Measurements from ENCODE around the gene PMS1. TPM values are rescaled to one million over a fixed set of nuclear protein-coding genes. Genes with fewer than 3 reads are reported as not detected.

PMS1 gene
- polyA plus RNA-seq, 1 donor (not counting 4 experiments of a cell fraction or from before 2014, with no cell fraction given) = 14.8 TPM

DNA sequence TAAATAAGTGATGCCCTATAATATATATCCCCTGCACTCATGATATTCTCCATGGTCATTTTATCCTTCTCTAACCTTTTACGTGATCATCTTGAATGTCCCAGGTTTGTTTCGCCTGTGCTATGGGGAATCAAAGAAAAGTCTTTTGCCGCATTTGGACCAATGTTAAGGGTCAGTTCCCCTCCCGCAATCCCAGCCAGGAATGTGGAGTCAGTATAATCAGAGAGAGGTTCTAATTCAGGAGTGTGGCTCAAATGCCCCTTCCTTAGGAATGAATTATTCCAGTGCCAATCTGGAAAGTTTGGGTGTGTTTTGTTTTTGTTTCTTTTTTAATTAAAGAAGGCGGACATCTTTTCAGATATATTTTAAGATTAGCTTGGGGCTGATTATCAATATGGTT is 41.8 kb downstream of the PMS1 start:
- Histone ChIP-seq H3K9ac (ENCODE audit: control insufficient read depth, extremely low read depth, insufficient read depth, low read length) (no peak overlapping the region), H3K4me1 (ENCODE audit: control insufficient read depth, extremely low read depth, insufficient read depth, low read length) (no peaks in the 10 kb centered on the region), H4K20me1 (ENCODE audit: control insufficient read depth, extremely low read depth, insufficient read depth, low read length) (no peaks in the 10 kb centered on the region), H3K9me1 (ENCODE audit: control insufficient read depth, extremely low read depth, insufficient read depth, low read length) (no peaks in the 10 kb centered on the region), H3K4me2 (ENCODE audit: control insufficient read depth, extremely low read depth, insufficient read depth, low read depth, low read length) (no peak overlapping the region), H3K4me3 (ENCODE audit: control insufficient read depth in 2 of 3, extremely low read depth in 1 of 3, insufficient read depth in 2 of 3, low read depth in 1 of 3, low read length in 3 of 3) (no peak overlapping the region), H2AFZ (ENCODE audit: control insufficient read depth, low read length) (no peak overlapping the region), H3K27ac (ENCODE audit: control insufficient read depth, insufficient read depth, low read length) (no peak overlapping the region), H3K79me2 (ENCODE audit: control insufficient read depth, insufficient read depth, low read length) (no peaks in the 10 kb centered on the region), H3K36me3 (ENCODE audit: control insufficient read depth in 2 of 2, extremely low read depth in 1 of 2, insufficient read depth in 2 of 2, low read length in 2 of 2) (peaks cover 0 to 6% of the 10 kb centered on the region in 2 experiments), H3K9me3 (ENCODE audit: control insufficient read depth, low read depth, low read length) (no peaks in the 10 kb centered on the region), H3K27me3 (ENCODE audit: control insufficient read depth, extremely low read depth, insufficient read depth, low read length) (no peaks in the 10 kb centered on the region)
- no peak for DNase-seq (ENCODE audit: low read depth, low spot score)
- FAIRE-seq = no peak
- TF ChIP-seq EZH2 (IDR thresholded peaks at IDR 0.05; ENCODE audit: low read length) = no peak
- TF ChIP-seq, protein P1, sequence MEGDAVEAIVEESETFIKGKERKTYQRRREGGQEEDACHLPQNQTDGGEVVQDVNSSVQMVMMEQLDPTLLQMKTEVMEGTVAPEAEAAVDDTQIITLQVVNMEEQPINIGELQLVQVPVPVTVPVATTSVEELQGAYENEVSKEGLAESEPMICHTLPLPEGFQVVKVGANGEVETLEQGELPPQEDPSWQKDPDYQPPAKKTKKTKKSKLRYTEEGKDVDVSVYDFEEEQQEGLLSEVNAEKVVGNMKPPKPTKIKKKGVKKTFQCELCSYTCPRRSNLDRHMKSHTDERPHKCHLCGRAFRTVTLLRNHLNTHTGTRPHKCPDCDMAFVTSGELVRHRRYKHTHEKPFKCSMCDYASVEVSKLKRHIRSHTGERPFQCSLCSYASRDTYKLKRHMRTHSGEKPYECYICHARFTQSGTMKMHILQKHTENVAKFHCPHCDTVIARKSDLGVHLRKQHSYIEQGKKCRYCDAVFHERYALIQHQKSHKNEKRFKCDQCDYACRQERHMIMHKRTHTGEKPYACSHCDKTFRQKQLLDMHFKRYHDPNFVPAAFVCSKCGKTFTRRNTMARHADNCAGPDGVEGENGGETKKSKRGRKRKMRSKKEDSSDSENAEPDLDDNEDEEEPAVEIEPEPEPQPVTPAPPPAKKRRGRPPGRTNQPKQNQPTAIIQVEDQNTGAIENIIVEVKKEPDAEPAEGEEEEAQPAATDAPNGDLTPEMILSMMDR (optimal IDR thresholded peaks at IDR 0.05 in 1 of 3, IDR thresholded peaks at IDR 0.05 in 1 of 3, conservative IDR thresholded peaks at IDR 0.05 in 1 of 3; ENCODE audit: extremely low read depth in 1 of 3, insufficient read depth in 2 of 3, low read length in 3 of 3) = no peak
- dilution Hi-C loops (cut with MboI; ENCODE audit: extremely low pct_ligation_motif_present, low sequenced_read_pairs) = no loop called here

DNA sequence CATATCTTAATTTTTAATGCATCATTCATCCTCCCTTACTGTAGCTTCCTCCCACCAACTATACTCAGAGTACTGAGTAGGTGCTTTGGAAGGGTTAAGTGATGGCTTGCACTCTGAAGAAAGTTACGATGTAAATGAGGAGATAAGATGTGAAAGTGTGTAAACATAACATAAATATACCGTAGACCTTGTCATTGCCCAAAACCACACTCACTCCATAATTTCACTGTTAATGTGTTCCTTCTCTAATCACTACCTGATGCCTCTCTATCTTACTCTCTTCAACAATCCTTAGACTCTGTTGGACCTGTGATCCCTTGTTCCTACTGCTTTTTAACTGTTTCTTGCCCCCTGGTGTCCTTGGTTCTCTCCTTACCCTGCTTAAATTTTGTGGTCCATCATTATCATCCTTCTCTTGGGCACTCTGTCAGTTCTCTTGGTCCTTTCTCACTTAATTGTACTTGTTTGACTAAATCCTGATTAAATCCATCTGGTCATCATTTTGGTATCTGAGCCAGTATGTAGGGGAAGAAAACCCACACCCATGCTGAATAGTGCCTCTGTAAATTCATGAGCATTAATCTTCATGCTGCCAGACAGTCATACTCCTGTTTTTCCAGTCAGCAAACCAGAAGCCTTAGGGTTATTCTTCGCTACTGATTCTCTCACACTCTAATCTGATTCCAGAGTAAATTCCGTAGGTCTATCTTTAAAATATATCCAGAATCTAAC is 45.0 kb downstream of the PMS1 start:
- TF ChIP-seq EZH2 (IDR thresholded peaks at IDR 0.05; ENCODE audit: low read length) = no peak
- TF ChIP-seq, protein P1 (optimal IDR thresholded peaks at IDR 0.05 in 1 of 3, IDR thresholded peaks at IDR 0.05 in 1 of 3, conservative IDR thresholded peaks at IDR 0.05 in 1 of 3; ENCODE audit: extremely low read depth in 1 of 3, insufficient read depth in 2 of 3, low read length in 3 of 3) = no peak
- Histone ChIP-seq H3K36me3 (ENCODE audit: control insufficient read depth in 2 of 2, extremely low read depth in 1 of 2, insufficient read depth in 2 of 2, low read length in 2 of 2) (peaks cover 1 to 10% of the 10 kb centered on the region in 2 experiments), H2AFZ (ENCODE audit: control insufficient read depth, low read length) (no peak overlapping the region), H3K9me3 (ENCODE audit: control insufficient read depth, low read depth, low read length) (no peaks in the 10 kb centered on the region), H3K9ac (ENCODE audit: control insufficient read depth, extremely low read depth, insufficient read depth, low read length) (no peak overlapping the region), H3K27me3 (ENCODE audit: control insufficient read depth, extremely low read depth, insufficient read depth, low read length) (no peaks in the 10 kb centered on the region), H3K4me3 (ENCODE audit: control insufficient read depth in 2 of 3, extremely low read depth in 1 of 3, insufficient read depth in 2 of 3, low read depth in 1 of 3, low read length in 3 of 3) (no peak overlapping the region), H3K9me1 (ENCODE audit: control insufficient read depth, extremely low read depth, insufficient read depth, low read length) (no peaks in the 10 kb centered on the region), H3K4me2 (ENCODE audit: control insufficient read depth, extremely low read depth, insufficient read depth, low read depth, low read length) (no peak overlapping the region), H3K4me1 (ENCODE audit: control insufficient read depth, extremely low read depth, insufficient read depth, low read length) (no peaks in the 10 kb centered on the region), H3K79me2 (ENCODE audit: control insufficient read depth, insufficient read depth, low read length) (no peaks in the 10 kb centered on the region), H4K20me1 (ENCODE audit: control insufficient read depth, extremely low read depth, insufficient read depth, low read length) (no peaks in the 10 kb centered on the region), H3K27ac (ENCODE audit: control insufficient read depth, insufficient read depth, low read length) (no peak overlapping the region)
- DNase-seq (ENCODE audit: low read depth, low spot score) (no peak), FAIRE-seq (no peak)
- dilution Hi-C loops (cut with MboI; ENCODE audit: extremely low pct_ligation_motif_present, low sequenced_read_pairs) = no loop called here

Measured in keratinocyte (primary cell).